K562 (cell line): Measurements from ENCODE around the gene GIPC3. TPM values are rescaled to one million over a fixed set of nuclear protein-coding genes. Genes with fewer than 3 reads are reported as not detected.
A peak's percentile ranks its signal among the peaks of the same experiment; 100 is the strongest.

ENCODE experiments used
- CXXC5 ChIP-seq: fragments of 250-450 bp; sonication (Bioruptor Pico); IDR thresholded peaks from 2 replicates; pipeline ENCODE4 v1.8.0; 2022; ENCODE audit warnings: inconsistent platforms, mild to moderate bottlenecking, moderate library complexity
- EHMT2 ChIP-seq: fragments of 450-650 bp; IDR thresholded peaks from 2 replicates; pipeline ENCODE4 v1.6.1; 2018; ENCODE audit warnings: antibody characterized with exemption
- ETV5 ChIP-seq: sonication (generic); formaldehyde crosslinking; IDR thresholded peaks from 2 replicates; pipeline ENCODE4 v1.4.0; 2020; ENCODE audit warnings: low read depth, mild to moderate bottlenecking, missing genetic modification reagents
- GTF3C2 ChIP-seq: IDR thresholded peaks from 3 replicates; pipeline ENCODE4 v1.6.1; 2011; ENCODE audit warnings: borderline replicate concordance, mild to moderate bottlenecking, moderate library complexity; ENCODE audit not compliant: insufficient read length; ENCODE audit errors: extremely low read depth
- HNRNPH1 ChIP-seq: fragments of 200-400 bp; formaldehyde crosslinking; optimal IDR thresholded peaks from 2 replicates; pipeline ENCODE3; 2017; ENCODE audit warnings: low read depth, mild to moderate bottlenecking, low read length, moderate library complexity
- KLF6 ChIP-seq: fragments of 250-450 bp; sonication (Bioruptor Pico); IDR thresholded peaks from 2 replicates; pipeline ENCODE4 v1.4.0; 2020; ENCODE audit warnings: mild to moderate bottlenecking, moderate library complexity, borderline replicate concordance
- MECOM ChIP-seq: fragments of 250-450 bp; sonication (Bioruptor Pico); IDR thresholded peaks from 2 replicates; pipeline ENCODE4 v1.8.0; 2022; ENCODE audit warnings: inconsistent platforms
- MXD1 ChIP-seq: fragments of 250-450 bp; sonication (Bioruptor Pico); IDR thresholded peaks from 2 replicates; pipeline ENCODE4 v1.8.0; 2021; ENCODE audit warnings: borderline replicate concordance, mild to moderate bottlenecking, moderate library complexity; ENCODE audit not compliant: poor library complexity, severe bottlenecking
- NRF1 ChIP-seq, 2 experiments: fragments of 450-650 bp; IDR thresholded peaks in 1 of 2; conservative IDR thresholded peaks in 1 of 2; 2 replicates each; pipeline ENCODE4 v1.6.1; 2014; ENCODE audit warnings: mild to moderate bottlenecking in 2 of 2
- SETDB1 ChIP-seq: IDR thresholded peaks from one replicate; pipeline ENCODE4 v1.6.1; 2012; ENCODE audit warnings: low read length, control low read depth, inconsistent platforms
- SMARCA4 ChIP-seq: fragments of 450-650 bp; IDR thresholded peaks from 2 replicates; pipeline ENCODE4 v1.6.1; 2016
- SREBF1 ChIP-seq: fragments of 150-350 bp; IDR thresholded peaks from 2 replicates; pipeline ENCODE4 v1.6.1; 2014; ENCODE audit warnings: antibody characterized with exemption, low read depth, low read length, borderline replicate concordance
- TFE3 ChIP-seq: fragments of 450-650 bp; formaldehyde crosslinking; IDR thresholded peaks from 2 replicates; pipeline ENCODE4 v1.4.0; 2020; ENCODE audit warnings: mild to moderate bottlenecking, mixed read lengths
- TOE1 ChIP-seq, 2 experiments: fragments of 450-650 bp in 1 of 2; sonication (generic) in 1 of 2; formaldehyde crosslinking in 1 of 2; IDR thresholded peaks; 2 replicates each; pipeline versions ENCODE4 v1.7.1 to v1.8.0; 2016 to 2022; ENCODE audit warnings: borderline replicate concordance in 2 of 2, mild to moderate bottlenecking in 2 of 2, antibody characterized with exemption in 1 of 2, inconsistent platforms in 1 of 2, low read depth in 1 of 2, missing genetic modification reagents in 1 of 2, moderate library complexity in 1 of 2
- ZNF395 ChIP-seq: fragments of 200-800 bp; sonication (Bioruptor generic); IDR thresholded peaks from 2 replicates; pipeline ENCODE4 v1.6.1; 2017; ENCODE audit warnings: missing genetic modification characterization, missing compliant biosample characterization
- polyA plus RNA-seq, 8 experiments: library from polyadenylated mRNA; depleted of rRNA in 4 of 8; stranded (reverse) in 5 of 8; unstranded in 3 of 8; fragments of >200 nt; fragmentation: Nextera tagmentation in 2 of 8; fragmentation: Illumina TruSeq in 1 of 8; extraction: Ambion mirVana in 2 of 8; extraction: Trizol in 1 of 8; gene quantifications; 2 replicates each; pipeline versions ENCODE4 v1.2.1 to v1.2.3, GENCODE V29; 2011 to 2014; ENCODE audit warnings: inconsistent platforms in 1 of 8, missing spikeins in 1 of 8
- total RNA-seq, 7 experiments: library from RNA; depleted of rRNA in 6 of 7; stranded (reverse); fragments of >200 nt in 6 of 7; fragmentation: Illumina TruSeq in 2 of 7; extraction: Trizol in 2 of 7; gene quantifications; 2 replicates each; pipeline versions ENCODE4 v1.2.1 to v1.2.3, GENCODE V29; 2011 to 2021; ENCODE audit warnings: low replicate concordance in 1 of 7

The GIPC3 gene
- total and polyA plus RNA-seq, 9 of the 15 experiments (the other 6 are each of a cell fraction or from before 2014, with no cell fraction given): 0.03 to 3.6 (median 1.5) TPM; not detected in 1

GRCh38 chr19:3580156-3580934, 4.9 kb upstream of the GIPC3 start (continued):
- TF ChIP-seq TFE3 (no peak), KLF6 (CRISPR knock-in tag) (no peak), NRF1 (conservative IDR thresholded peaks at IDR 0.05 in 1 of 2, IDR thresholded peaks at IDR 0.05 in 1 of 2) (0 out of 4 replicates have a peak, but pooled peaks of 1 of the 2 experiments have one; percentile 17), CXXC5 (no peak), ZNF395 (CRISPR knock-in tag) (peak; percentile 39; the same call in 1 of the 2 replicates), HNRNPH1 (no peak), MXD1 (no peak), ETV5 (CRISPR knock-in tag) (no peak), MECOM (no peak), SREBF1 (no peak), SMARCA4 (peak; percentile 84), GTF3C2 (no peak), EHMT2 (peak; percentile 63; the same call in 1 of the 2 replicates), TOE1 (IDR thresholded peaks at IDR 0.05; ENCODE audit: borderline replicate concordance) (peak; percentile 41; the same call in 1 of the 2 replicates), TOE1 (CRISPR knock-in tag; IDR thresholded peaks at IDR 0.05; ENCODE audit: borderline replicate concordance, low read depth) (no peak), SETDB1 (no peak)
